SK-N-SH (cell line): ENCODE data around the gene ZNRF4. TPM values are rescaled to one million over a fixed set of nuclear protein-coding genes. Genes with fewer than 3 reads are reported as not detected.
"Not testable (repeated sequence)": the region's sequence is repeated elsewhere in the genome, so short reads cannot be mapped to it uniquely, and the experiment has no call there.

Source experiments
- CTCF ChIA-PET: fragments of 300-600, 350-600 bp; formaldehyde crosslinking; extraction: SDS; loops from one replicate; lab custom pipeline; 2021; lab: Yijun Ruan, JAX
- POLR2A ChIA-PET: fragments of 350-600 bp; sonication (Branson Sonifier 250); formaldehyde crosslinking; extraction: SDS; loops from one replicate; lab custom pipeline; 2020; ENCODE audit warnings: antibody characterized with exemption, inconsistent platforms; lab: Yijun Ruan, JAX
- DNase-seq: peaks from one replicate; pipeline ENCODE4 v3.0.0; 2012
- H2AFZ ChIP-seq: fragments of 200-600 bp; sonication (generic); 2 replicates; pipeline ENCODE4 v1.8.1; 2016; ENCODE audit warnings: antibody characterized with exemption, mild to moderate bottlenecking, low read depth
- H3F3A ChIP-seq: fragments of 200-600 bp; sonication (generic); replicated peaks from 2 replicates; pipeline ENCODE3; 2016; ENCODE audit warnings: antibody characterized with exemption, mild to moderate bottlenecking; ENCODE audit not compliant: insufficient read depth
- H3K27ac ChIP-seq, 2 experiments: fragments of 200-500 bp in 1 of 2; fragments of 200-600 bp in 1 of 2; sonication (Bioruptor generic) in 1 of 2; sonication (generic), shearing (Covaris generic) in 1 of 2; 2 replicates each; pipeline versions ENCODE4 v1.5.1 to v1.6.1; 2014 to 2016; ENCODE audit warnings: low read depth in 2 of 2, inconsistent platforms in 1 of 2, low read length in 1 of 2, mild to moderate bottlenecking in 1 of 2, mixed read lengths in 1 of 2
- H3K27me3 ChIP-seq: fragments of 200-600 bp; sonication (generic), shearing (Covaris generic); 2 replicates; pipeline ENCODE4 v1.6.1; 2016; ENCODE audit warnings: mixed run types; ENCODE audit not compliant: insufficient read depth
- H3K36me3 ChIP-seq, 2 experiments: fragments of 200-500 bp in 1 of 2; fragments of 200-600 bp in 1 of 2; sonication (Bioruptor generic) in 1 of 2; sonication (generic) in 1 of 2; replicated peaks in 1 of 2; 2 replicates each; pipeline versions ENCODE3 to v1.5.1; 2014 to 2016; ENCODE audit warnings: low read length in 1 of 2, mild to moderate bottlenecking in 1 of 2; ENCODE audit not compliant: insufficient read depth in 2 of 2, control insufficient read depth in 1 of 2
- H3K4me1 ChIP-seq, 2 experiments: fragments of 200-500 bp in 1 of 2; fragments of 200-600 bp in 1 of 2; sonication (Bioruptor generic) in 1 of 2; sonication (generic), shearing (Covaris generic) in 1 of 2; 2 replicates each; pipeline versions ENCODE4 v1.5.1 to v1.6.1; 2014 to 2016; ENCODE audit warnings: low read depth in 1 of 2, low read length in 1 of 2, mixed run types in 1 of 2; ENCODE audit not compliant: insufficient read depth in 2 of 2, control insufficient read depth in 1 of 2
- H3K4me2 ChIP-seq: fragments of 200-600 bp; sonication (generic), shearing (Covaris generic); 2 replicates; pipeline ENCODE4 v1.6.1; 2017; ENCODE audit warnings: mixed run types
- H3K4me3 ChIP-seq, 2 experiments: fragments of 200-500 bp in 1 of 2; fragments of 200-600 bp in 1 of 2; sonication (Bioruptor generic) in 1 of 2; sonication (generic), shearing (Covaris generic) in 1 of 2; 2 replicates each; pipeline versions ENCODE4 v1.5.1 to v1.8.1; 2014 to 2016; ENCODE audit warnings: low read depth in 2 of 2, inconsistent platforms in 1 of 2, low read length in 1 of 2, mild to moderate bottlenecking in 1 of 2, mixed read lengths in 1 of 2, moderate library complexity in 1 of 2
- H3K79me2 ChIP-seq: fragments of 200-600 bp; sonication (generic); 2 replicates; pipeline ENCODE4 v1.8.1; 2017; ENCODE audit warnings: mild to moderate bottlenecking; ENCODE audit not compliant: insufficient read depth
- H3K9ac ChIP-seq: fragments of 200-600 bp; sonication (generic); 2 replicates; pipeline ENCODE4 v1.6.1; 2017; ENCODE audit warnings: mixed run types
- H3K9me2 ChIP-seq: fragments of 200-600 bp; sonication (generic); 2 replicates; pipeline ENCODE4 v1.6.1; 2017; ENCODE audit warnings: mixed run types
- H3K9me3 ChIP-seq: fragments of 200-600 bp; sonication (generic); 2 replicates; pipeline ENCODE4 v1.6.1; 2017; ENCODE audit warnings: mixed run types, mild to moderate bottlenecking, moderate library complexity
- H4K20me1 ChIP-seq: fragments of 200-600 bp; sonication (generic); 2 replicates; pipeline ENCODE4 v1.6.1; 2017; ENCODE audit warnings: mild to moderate bottlenecking, mixed run types; ENCODE audit not compliant: insufficient read depth
- FOSL2 ChIP-seq: IDR thresholded peaks from 2 replicates; pipeline ENCODE4 v1.4.0; 2012; ENCODE audit warnings: low read depth, mild to moderate bottlenecking, moderate library complexity, borderline replicate concordance
- GATA2 ChIP-seq: sonication (generic); formaldehyde crosslinking; IDR thresholded peaks from 2 replicates; pipeline ENCODE4 v1.5.0; 2020; ENCODE audit warnings: mild to moderate bottlenecking, missing genetic modification reagents
- MEF2A ChIP-seq: IDR thresholded peaks from 2 replicates; pipeline ENCODE4 v1.4.0; 2012; ENCODE audit warnings: low read depth, borderline replicate concordance
- MXI1 ChIP-seq: IDR thresholded peaks from 2 replicates; pipeline ENCODE4 v1.6.1; 2012; ENCODE audit warnings: mild to moderate bottlenecking, low read depth, low read length, improper control_type of control experiment
- NRF1 ChIP-seq: IDR thresholded peaks from 2 replicates; pipeline ENCODE4 v1.6.1; 2012; ENCODE audit warnings: low read depth, mild to moderate bottlenecking, low read length
- POLR2AphosphoS5 ChIP-seq: IDR thresholded peaks from 2 replicates; pipeline ENCODE4 v1.6.1; 2012; ENCODE audit warnings: low read depth, low read length
- RAD21 ChIP-seq: IDR thresholded peaks from 2 replicates; pipeline ENCODE4 v1.6.1; 2012; ENCODE audit warnings: mild to moderate bottlenecking, low read length
- REST ChIP-seq: IDR thresholded peaks from 2 replicates; pipeline ENCODE4 v1.6.1; 2012; ENCODE audit warnings: mild to moderate bottlenecking, low read depth, low read length, moderate library complexity
- SMC3 ChIP-seq: IDR thresholded peaks from 2 replicates; pipeline ENCODE4 v1.6.1; 2012; ENCODE audit warnings: low read depth, low read length, improper control_type of control experiment
- TCF12 ChIP-seq: IDR thresholded peaks from 2 replicates; pipeline ENCODE4 v1.4.0; 2012
- TEAD4 ChIP-seq: IDR thresholded peaks from 2 replicates; pipeline ENCODE4 v1.4.0; 2012; ENCODE audit warnings: mild to moderate bottlenecking, borderline replicate concordance; ENCODE audit not compliant: insufficient read depth
- USF1 ChIP-seq: IDR thresholded peaks from 2 replicates; pipeline ENCODE4 v1.4.0; 2012; ENCODE audit warnings: low read depth, borderline replicate concordance
- YY1 ChIP-seq: IDR thresholded peaks from 2 replicates; pipeline ENCODE4 v1.4.0; 2012; ENCODE audit warnings: low read depth, mild to moderate bottlenecking
- WGBS: methylation state at CpG from one replicate; pipeline ENCODE4 v1.1.6; 2017; ENCODE audit warnings: low lambda C conversion rate; 5-methylcytosine and 5-hydroxymethylcytosine counted together
- polyA plus RNA-seq, 3 experiments: library from polyadenylated mRNA; depleted of rRNA; stranded (reverse); fragments of >200 nt; gene quantifications; 2 replicates each; pipeline ENCODE4 v1.2.3, GENCODE V29; 2012

The ZNRF4 gene
- polyA plus RNA-seq, 1 of the 3 experiments (the other 2 are of a cell fraction): not detected

- CTCF ChIA-PET: interaction anchor here (1.3 kb wide), 1 partner anchor 30 kb away, joined by 3 read pairs; no protein-coding TSS in a partner anchor
- Histone ChIP-seq H3K27me3 (no peaks in the 10 kb centered on the region; the same call in 1 of the 2 replicates), H3K27ac (peak overlapping the region in 1 of 2 experiments; percentile 34; a peak in 1 of 4 replicates), H3K4me1 (peaks cover 0 to 3% of the 10 kb centered on the region in 2 experiments; a peak in 1 of 4 replicates), H3K36me3 (no peaks in the 10 kb centered on the region), H3K9me2 (no peaks in the 10 kb centered on the region), H2AFZ (peak overlapping the region; percentile 62; the same call in 1 of the 2 replicates), H3K9ac (0 out of 2 replicates have a peak overlapping the region, but pooled peaks have one; percentile 29), H4K20me1 (no peaks in the 10 kb centered on the region), H3K9me3 (no peaks in the 10 kb centered on the region), H3K4me3 (peak overlapping the region; percentile 45 to 47), H3F3A (peaks cover 15% of the 10 kb centered on the region), H3K4me2 (peak overlapping the region; percentile 72), H3K79me2 (no peaks in the 10 kb centered on the region)
- no peak for DNase-seq
- 0% methylated on average over 8 of the region's 15 CpGs for WGBS
- POLR2A ChIA-PET: interaction anchor here (1.0 to 1.3 kb wide), 3 partner anchors 11 to 93 kb away, joined by 3 to 6 read pairs (median 4); no protein-coding TSS in a partner anchor
- TF ChIP-seq MXI1 (no peak), TEAD4 (no peak), FOSL2 (no peak), NRF1 (no peak), MEF2A (no peak), TCF12 (no peak), RAD21 (no peak), USF1 (no peak), GATA2 (CRISPR knock-in tag) (no peak), POLR2AphosphoS5 (no peak)
Measured at GRCh38 chr19:5436948-5437306, 18.3 kb upstream of the ZNRF4 start.

- H4K20me1 ChIP-seq, H3K4me1 ChIP-seq, H3K27me3 ChIP-seq, POLR2A ChIA-PET, H2AFZ ChIP-seq, H3K27ac ChIP-seq, H3K4me3 ChIP-seq, DNase-seq, CTCF ChIA-PET, H3K9me2 ChIP-seq, H3K9me3 ChIP-seq, H3K36me3 ChIP-seq, H3K4me2 ChIP-seq, H3K9ac ChIP-seq, H3K79me2 ChIP-seq: not testable (repeated sequence)
- 87% methylated on average over 8 of the region's 8 CpGs for WGBS
- peaks cover 15% of the 10 kb centered on the region for H3F3A ChIP-seq
Measured at GRCh38 chr19:5438756-5439155, 16.5 kb upstream of the ZNRF4 start.

GRCh38 chr19:5439452-5439851 lies 15.8 kb upstream of the ZNRF4 start:
- POLR2A ChIA-PET: no interaction called here

More at GRCh38 chr19:5439452-5439851, 15.8 kb upstream of the ZNRF4 start:
- no peaks in the 10 kb centered on the region for H3K36me3 ChIP-seq
- H2AFZ ChIP-seq: no peak overlapping the region
- peaks cover 14% of the 10 kb centered on the region for H3F3A ChIP-seq
- DNase-seq: no peak
- H3K79me2 ChIP-seq: no peaks in the 10 kb centered on the region
- no peak overlapping the region for H3K9ac ChIP-seq
- peaks cover 0 to 3% of the 10 kb centered on the region in 2 experiments; a peak in 1 of 4 replicates for H3K4me1 ChIP-seq
- no peak overlapping the region for H3K4me3 ChIP-seq
- CTCF ChIA-PET: no interaction called here
- no peaks in the 10 kb centered on the region for H3K9me2 ChIP-seq
- no peaks in the 10 kb centered on the region; the same call in 1 of the 2 replicates for H3K27me3 ChIP-seq
- no peaks in the 10 kb centered on the region for H3K9me3 ChIP-seq
- no peak overlapping the region for H3K4me2 ChIP-seq
- no peaks in the 10 kb centered on the region for H4K20me1 ChIP-seq
- H3K27ac ChIP-seq: no peak overlapping the region
- TF ChIP-seq SMC3 (no peak), REST (no peak), YY1 (no peak)
- TF ChIP-seq, all 33 proteins: peak for 0
